Subcutaneous adipose tissue (tissue), 4 donors: ENCODE data around the gene RABL6. TPM values are rescaled to one million over a fixed set of nuclear protein-coding genes. Genes with fewer than 3 reads are reported as not detected.

Experiments
- total RNA-seq, 4 donors: library from RNA; depleted of rRNA; stranded (reverse); fragments of >200 nt; gene quantifications; one replicate each; pipeline ENCODE4 v1.1.0, GENCODE V29; 2016
- TF ChIP-seq, protein P1 (sequence below): fragments of 450-650 bp; IDR thresholded peaks from one replicate; pipeline ENCODE4 v1.5.1; 2016; ENCODE audit warnings: low read depth, mild to moderate bottlenecking, control low read depth, antibody characterized with exemption, moderate library complexity

Gene RABL6
- total RNA-seq, 4 donors from 2014 or later: 29.4 to 78.2 (median 33.4) TPM

DNA sequence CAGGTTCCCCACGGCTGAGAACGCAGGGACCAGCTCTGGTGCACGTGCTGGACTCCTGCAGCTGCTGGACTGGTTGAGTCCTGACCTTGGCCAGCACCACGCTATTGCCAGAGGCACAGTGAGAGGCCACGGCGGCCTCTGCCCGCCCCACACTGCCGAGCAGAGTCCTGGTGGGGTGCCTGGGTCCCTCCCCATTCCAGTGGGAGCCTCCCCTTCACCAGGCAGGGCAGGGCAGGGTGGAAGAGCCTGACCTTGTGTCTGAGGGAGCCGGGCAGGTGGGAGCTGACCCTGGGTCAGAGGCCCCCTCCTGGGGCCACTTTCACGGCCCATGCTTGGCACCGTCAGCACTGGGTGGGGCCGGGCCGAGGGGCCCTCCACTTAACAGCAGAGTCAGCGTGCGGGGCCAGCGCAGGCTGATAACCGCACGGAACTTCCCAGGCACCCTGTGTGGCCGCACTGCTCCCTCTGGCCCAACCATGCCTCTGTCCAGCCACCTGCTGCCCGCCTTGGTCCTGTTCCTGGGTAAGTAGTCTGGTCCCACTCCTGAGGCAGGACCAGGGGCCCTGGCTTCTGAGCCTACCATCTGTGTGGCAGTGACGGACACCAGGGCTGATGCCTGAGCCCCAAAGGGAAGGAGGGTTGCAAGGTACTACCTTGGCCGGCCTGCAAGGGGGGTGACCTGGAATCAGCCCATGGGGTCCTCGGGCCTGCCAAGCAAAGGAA lies 44.4 kb downstream of the RABL6 start, which contains the start of gene MAMDC4:
Gene MAMDC4, plus strand, starts transcription at position 406 of the 723 bp plus-strand sequence. Its CDS starts 71 bp downstream, at position 477.
- TF ChIP-seq, protein P1, sequence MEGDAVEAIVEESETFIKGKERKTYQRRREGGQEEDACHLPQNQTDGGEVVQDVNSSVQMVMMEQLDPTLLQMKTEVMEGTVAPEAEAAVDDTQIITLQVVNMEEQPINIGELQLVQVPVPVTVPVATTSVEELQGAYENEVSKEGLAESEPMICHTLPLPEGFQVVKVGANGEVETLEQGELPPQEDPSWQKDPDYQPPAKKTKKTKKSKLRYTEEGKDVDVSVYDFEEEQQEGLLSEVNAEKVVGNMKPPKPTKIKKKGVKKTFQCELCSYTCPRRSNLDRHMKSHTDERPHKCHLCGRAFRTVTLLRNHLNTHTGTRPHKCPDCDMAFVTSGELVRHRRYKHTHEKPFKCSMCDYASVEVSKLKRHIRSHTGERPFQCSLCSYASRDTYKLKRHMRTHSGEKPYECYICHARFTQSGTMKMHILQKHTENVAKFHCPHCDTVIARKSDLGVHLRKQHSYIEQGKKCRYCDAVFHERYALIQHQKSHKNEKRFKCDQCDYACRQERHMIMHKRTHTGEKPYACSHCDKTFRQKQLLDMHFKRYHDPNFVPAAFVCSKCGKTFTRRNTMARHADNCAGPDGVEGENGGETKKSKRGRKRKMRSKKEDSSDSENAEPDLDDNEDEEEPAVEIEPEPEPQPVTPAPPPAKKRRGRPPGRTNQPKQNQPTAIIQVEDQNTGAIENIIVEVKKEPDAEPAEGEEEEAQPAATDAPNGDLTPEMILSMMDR: no peak

DNA sequence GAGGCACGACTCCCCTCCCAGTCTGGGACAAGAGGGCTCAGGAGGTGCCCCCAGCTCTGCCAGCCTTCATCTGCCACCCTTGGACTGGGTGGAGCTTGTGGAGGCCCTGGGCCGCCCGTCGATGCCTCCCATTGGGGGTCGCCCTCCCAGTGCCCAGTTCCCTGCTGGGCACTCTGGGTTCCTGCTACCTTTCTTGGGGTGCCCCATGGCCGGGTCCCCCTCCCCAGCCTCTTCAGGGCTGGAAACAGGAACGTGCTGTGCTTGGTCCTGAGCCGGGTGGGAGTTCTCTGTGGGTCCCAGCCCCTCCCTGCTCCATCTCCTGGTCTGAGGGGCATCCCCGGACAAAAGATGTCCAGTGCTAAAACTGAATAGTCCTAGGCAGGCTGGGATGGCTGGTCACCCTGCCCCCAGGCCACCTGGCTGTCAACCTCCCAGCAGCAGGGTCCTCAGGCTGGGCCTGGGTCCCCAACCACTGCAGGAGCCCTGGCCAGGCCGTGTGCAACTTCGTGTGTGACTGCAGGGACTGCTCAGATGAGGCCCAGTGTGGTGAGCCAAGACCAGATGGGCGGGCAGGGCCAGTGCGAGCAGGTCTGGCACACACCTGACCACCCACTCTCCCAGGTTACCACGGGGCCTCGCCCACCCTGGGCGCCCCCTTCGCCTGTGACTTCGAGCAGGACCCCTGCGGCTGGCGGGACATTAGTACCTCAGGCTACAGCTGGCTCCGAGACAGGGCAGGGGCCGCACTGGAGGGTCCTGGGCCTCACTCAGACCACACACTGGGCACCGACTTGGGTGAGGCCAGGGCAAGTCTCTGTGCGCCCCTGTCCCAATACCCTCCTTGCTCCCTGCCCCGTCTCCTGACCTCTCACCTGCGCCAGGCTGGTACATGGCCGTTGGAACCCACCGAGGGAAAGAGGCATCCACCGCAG lies 45.2 kb downstream of the RABL6 start:
- TF ChIP-seq, protein P1: no peak

DNA sequence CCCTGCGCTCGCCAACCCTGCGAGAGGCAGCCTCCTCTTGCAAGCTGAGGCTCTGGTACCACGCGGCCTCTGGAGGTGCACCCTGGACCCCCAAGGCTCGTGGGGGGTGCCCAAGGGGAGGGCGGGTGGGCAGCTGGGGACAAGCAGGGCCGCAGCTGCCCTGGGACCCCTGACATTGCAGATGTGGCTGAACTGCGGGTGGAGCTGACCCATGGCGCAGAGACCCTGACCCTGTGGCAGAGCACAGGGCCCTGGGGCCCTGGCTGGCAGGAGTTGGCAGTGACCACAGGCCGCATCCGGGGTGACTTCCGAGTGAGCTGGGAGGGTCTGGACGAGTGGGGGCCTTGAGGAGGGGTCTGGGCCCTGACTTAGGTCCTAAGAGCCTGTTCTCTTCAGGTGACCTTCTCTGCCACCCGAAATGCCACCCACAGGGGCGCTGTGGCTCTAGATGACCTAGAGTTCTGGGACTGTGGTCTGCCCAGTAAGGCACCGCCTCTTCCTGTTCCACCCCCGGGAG lies 45.9 kb downstream of the RABL6 start:
- TF ChIP-seq, protein P1: no peak

GRCh38 chr9:136854113-136854841 lies 46.5 kb downstream of the RABL6 start:
- TF ChIP-seq, protein P1: no peak

DNA sequence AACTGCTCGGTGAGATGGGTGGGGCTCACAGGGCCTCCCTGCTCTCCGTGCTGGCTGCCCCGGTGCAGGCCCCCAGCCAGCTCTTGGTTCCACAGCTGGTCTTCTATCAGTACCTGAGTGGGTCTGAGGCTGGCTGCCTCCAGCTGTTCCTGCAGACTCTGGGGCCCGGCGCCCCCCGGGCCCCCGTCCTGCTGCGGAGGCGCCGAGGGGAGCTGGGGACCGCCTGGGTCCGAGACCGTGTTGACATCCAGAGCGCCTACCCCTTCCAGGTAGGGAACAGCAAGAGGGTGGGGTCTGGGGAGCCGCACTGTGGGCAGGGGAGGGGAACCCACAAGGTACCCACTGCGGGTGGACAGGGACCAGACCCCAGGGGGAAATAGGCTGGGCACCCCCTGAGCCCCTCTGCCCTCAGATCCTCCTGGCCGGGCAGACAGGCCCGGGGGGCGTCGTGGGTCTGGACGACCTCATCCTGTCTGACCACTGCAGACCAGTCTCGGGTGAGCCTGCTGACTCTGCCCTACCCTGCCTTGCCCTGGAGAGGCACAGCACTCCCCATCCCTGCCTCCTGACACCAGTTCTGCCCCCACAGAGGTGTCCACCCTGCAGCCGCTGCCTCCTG lies 47.2 kb downstream of the RABL6 start:
- TF ChIP-seq, protein P1: no peak

DNA sequence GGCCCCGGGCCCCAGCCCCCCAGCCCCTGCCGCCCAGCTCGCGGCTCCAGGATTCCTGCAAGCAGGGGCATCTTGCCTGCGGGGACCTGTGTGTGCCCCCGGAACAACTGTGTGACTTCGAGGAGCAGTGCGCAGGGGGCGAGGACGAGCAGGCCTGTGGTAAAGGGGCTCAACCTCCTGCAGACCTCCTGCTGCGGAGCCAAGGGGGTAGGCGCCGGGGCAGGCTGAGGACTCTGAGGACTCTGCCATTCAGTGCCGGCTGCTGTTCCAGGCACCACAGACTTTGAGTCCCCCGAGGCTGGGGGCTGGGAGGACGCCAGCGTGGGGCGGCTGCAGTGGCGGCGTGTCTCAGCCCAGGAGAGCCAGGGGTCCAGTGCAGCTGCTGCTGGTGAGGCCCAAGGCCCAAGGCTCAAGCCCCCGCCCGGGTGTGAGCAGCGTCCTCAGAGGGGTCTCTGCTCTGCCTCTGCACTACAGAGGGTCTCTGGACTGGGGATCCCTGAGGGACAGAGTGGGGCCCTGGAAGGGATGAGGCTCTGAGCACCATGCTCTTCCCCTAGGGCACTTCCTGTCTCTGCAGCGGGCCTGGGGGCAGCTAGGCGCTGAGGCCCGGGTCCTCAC lies 47.8 kb downstream of the RABL6 start:
- TF ChIP-seq, protein P1: no peak
